Measurements from ENCODE around the gene PSMD11.

DNA sequence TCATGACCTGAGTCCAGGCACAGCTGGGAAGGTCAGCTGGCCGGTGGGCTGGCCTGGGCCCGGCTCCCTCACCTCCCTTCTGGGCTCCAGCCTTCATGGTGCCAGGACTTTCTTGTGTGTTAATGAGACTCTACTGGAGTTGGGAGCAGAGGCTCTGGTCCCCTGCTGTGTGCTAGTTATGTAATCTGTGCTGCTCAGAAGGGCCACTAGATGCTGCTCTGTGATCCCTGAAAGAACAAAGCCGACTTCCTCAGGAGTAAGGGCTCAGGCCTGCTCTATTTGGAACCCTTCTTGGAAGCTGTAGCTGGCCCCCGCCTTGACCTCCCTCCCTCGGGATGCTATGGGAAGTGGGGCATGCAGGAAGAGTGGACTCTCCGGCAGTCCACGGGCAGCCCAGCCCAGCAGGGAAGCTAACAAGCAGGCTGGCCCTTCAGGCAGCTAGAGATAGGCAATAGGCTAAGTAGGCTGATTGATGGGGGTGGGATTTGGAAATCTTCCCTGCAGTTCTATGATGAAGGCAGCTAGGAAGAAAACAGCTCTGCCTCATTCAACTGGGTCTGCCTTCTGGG lies 39.2 kb downstream of the PSMD11 start:
- TF ChIP-seq EP300 (IDR thresholded peaks at IDR 0.05) (no peak), KDM1A (IDR thresholded peaks at IDR 0.05; ENCODE audit: low read depth) (no peak), JUN (IDR thresholded peaks at IDR 0.05) (no peak), ZC3H11A (IDR thresholded peaks at IDR 0.05) (no peak)

Data from A549 (cell line).